Heart left ventricle (tissue), 13 donors: ENCODE data around the gene PEX7.

ENCODE experiments used
- POLR2A ChIP-seq, 2 donors: fragments of 450-650 bp; IDR thresholded peaks; one replicate each; pipeline ENCODE4 v1.6.1; 2017; ENCODE audit warnings: antibody characterized with exemption in 2 of 2, mild to moderate bottlenecking in 2 of 2, moderate library complexity in 2 of 2
- TF ChIP-seq, protein P1 (sequence below), 12 donors: fragments of 200-600 bp; sonication (generic) in 4 of 12; IDR thresholded peaks; one replicate each; pipeline versions ENCODE4 v1.5.0 to v1.8.0; 2018 to 2022; ENCODE audit warnings: antibody characterized with exemption in 12 of 12, mild to moderate bottlenecking in 5 of 12
- donor health status: ischemic (EF 13 %, LVEDD 7.1; RV severe dilation, severe dysfunction).
- donor health status: DM: no; HTN: yes; CAD: no.
- donor health status: DM: no; HTN: no; CAD: no.
- donor health status: ischemic (EF 25% LVEDD 6.9; RV normal size, moderate dysfunction).
- donor health status: ischemic (EF 25% LVEDD 5.7; RV mildly dilated, moderate dysfunction).
- donor health status: ischemic (EF 35%, LVEDD 5.7; RV mildly dilated, moderate dysfunction).
- donor health status: nonischemic (EF 11% LVEDD 7.7; RV severe dilation, severe dysfunction).
- donor health status: DM: yes; HTN: yes; CAD: no.
- donor health status: PGD.
- donor health status: ischemic (EF 29% LVEDD 5.4; RV normal size, mild dysfunction).
- donor health status: nonischemic (EF 23%, LVEDD 6.1; RV moderate dilation, normal function).

DNA sequence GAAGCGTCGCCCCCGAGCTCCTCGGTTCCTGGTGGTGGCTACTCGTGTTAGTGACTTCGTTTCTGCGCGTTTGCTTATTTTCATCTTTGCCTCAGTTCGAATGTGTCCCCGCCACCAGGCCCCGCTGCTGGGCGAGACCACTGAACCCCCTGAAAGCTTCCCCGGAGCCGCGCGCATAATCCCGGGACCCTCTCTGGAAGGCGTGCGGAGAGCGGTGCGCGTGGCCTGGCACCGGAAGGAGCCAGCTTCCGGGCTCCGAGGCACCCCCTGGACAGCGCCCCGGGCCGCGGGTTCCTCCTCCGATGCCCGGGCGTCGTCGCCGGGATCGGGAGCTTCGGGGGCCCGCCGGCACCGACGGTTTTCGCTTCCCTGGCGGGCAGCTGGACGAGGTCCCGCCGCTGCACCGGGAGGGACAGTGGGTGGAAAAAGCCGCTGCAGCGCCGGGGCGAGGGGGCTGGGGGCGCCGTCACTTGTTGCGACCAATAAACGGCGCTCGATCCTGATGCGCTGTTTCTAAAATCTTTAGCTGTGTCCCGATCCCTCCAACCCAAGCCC lies 99.1 kb downstream of the PEX7 start:
- TF ChIP-seq POLR2A (IDR thresholded peaks at IDR 0.05), result no peak
- TF ChIP-seq, protein P1, sequence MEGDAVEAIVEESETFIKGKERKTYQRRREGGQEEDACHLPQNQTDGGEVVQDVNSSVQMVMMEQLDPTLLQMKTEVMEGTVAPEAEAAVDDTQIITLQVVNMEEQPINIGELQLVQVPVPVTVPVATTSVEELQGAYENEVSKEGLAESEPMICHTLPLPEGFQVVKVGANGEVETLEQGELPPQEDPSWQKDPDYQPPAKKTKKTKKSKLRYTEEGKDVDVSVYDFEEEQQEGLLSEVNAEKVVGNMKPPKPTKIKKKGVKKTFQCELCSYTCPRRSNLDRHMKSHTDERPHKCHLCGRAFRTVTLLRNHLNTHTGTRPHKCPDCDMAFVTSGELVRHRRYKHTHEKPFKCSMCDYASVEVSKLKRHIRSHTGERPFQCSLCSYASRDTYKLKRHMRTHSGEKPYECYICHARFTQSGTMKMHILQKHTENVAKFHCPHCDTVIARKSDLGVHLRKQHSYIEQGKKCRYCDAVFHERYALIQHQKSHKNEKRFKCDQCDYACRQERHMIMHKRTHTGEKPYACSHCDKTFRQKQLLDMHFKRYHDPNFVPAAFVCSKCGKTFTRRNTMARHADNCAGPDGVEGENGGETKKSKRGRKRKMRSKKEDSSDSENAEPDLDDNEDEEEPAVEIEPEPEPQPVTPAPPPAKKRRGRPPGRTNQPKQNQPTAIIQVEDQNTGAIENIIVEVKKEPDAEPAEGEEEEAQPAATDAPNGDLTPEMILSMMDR (IDR thresholded peaks at IDR 0.05), result no peak
